ENCODE measurements around the gene IQSEC1.

GRCh38 chr3:12984023-12984823, 89.0 kb downstream of the IQSEC1 start:
- TF ChIP-seq, protein P1, sequence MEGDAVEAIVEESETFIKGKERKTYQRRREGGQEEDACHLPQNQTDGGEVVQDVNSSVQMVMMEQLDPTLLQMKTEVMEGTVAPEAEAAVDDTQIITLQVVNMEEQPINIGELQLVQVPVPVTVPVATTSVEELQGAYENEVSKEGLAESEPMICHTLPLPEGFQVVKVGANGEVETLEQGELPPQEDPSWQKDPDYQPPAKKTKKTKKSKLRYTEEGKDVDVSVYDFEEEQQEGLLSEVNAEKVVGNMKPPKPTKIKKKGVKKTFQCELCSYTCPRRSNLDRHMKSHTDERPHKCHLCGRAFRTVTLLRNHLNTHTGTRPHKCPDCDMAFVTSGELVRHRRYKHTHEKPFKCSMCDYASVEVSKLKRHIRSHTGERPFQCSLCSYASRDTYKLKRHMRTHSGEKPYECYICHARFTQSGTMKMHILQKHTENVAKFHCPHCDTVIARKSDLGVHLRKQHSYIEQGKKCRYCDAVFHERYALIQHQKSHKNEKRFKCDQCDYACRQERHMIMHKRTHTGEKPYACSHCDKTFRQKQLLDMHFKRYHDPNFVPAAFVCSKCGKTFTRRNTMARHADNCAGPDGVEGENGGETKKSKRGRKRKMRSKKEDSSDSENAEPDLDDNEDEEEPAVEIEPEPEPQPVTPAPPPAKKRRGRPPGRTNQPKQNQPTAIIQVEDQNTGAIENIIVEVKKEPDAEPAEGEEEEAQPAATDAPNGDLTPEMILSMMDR (IDR thresholded peaks at IDR 0.05) = peak; percentile 68
- TF ChIP-seq PHF8 (IDR thresholded peaks at IDR 0.05; ENCODE audit: borderline replicate concordance, low read depth) = no peak
- no peak for TF ChIP-seq TP53 (CRISPR knock-in tag; IDR thresholded peaks at IDR 0.05)
- TF ChIP-seq, protein P2, sequence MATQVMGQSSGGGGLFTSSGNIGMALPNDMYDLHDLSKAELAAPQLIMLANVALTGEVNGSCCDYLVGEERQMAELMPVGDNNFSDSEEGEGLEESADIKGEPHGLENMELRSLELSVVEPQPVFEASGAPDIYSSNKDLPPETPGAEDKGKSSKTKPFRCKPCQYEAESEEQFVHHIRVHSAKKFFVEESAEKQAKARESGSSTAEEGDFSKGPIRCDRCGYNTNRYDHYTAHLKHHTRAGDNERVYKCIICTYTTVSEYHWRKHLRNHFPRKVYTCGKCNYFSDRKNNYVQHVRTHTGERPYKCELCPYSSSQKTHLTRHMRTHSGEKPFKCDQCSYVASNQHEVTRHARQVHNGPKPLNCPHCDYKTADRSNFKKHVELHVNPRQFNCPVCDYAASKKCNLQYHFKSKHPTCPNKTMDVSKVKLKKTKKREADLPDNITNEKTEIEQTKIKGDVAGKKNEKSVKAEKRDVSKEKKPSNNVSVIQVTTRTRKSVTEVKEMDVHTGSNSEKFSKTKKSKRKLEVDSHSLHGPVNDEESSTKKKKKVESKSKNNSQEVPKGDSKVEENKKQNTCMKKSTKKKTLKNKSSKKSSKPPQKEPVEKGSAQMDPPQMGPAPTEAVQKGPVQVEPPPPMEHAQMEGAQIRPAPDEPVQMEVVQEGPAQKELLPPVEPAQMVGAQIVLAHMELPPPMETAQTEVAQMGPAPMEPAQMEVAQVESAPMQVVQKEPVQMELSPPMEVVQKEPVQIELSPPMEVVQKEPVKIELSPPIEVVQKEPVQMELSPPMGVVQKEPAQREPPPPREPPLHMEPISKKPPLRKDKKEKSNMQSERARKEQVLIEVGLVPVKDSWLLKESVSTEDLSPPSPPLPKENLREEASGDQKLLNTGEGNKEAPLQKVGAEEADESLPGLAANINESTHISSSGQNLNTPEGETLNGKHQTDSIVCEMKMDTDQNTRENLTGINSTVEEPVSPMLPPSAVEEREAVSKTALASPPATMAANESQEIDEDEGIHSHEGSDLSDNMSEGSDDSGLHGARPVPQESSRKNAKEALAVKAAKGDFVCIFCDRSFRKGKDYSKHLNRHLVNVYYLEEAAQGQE (IDR thresholded peaks at IDR 0.05) = no peak
- TF ChIP-seq EP300 (IDR thresholded peaks at IDR 0.05) = no peak
- TF ChIP-seq, protein P3, sequence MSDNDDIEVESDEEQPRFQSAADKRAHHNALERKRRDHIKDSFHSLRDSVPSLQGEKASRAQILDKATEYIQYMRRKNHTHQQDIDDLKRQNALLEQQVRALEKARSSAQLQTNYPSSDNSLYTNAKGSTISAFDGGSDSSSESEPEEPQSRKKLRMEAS (IDR thresholded peaks at IDR 0.05) = no peak
- no peak for TF ChIP-seq CEBPB (IDR thresholded peaks at IDR 0.05)
- TF ChIP-seq HDAC2 (IDR thresholded peaks at IDR 0.05) = no peak

All from A549 (cell line).